Bronchial epithelial cell (primary cell): ENCODE data around the gene GOLGA5. TPM values are rescaled to one million over a fixed set of nuclear protein-coding genes. Genes with fewer than 3 reads are reported as not detected.

ENCODE experiments used
- DNase-seq: peaks from one replicate; pipeline ENCODE4 v3.0.0-alpha.2; 2010; ENCODE audit warnings: low read depth
- FAIRE-seq: peaks from 2 replicates; lab custom pipeline; 2011; peaks lifted over from hg19 to GRCh38; lab: Jason Lieb, UNC
- H3K27me3 ChIP-seq: 2 replicates; pipeline ENCODE4 v1.5.1; 2011; ENCODE audit warnings: low read length; ENCODE audit not compliant: control insufficient read depth, insufficient read depth
- H3K36me3 ChIP-seq: 2 replicates; pipeline ENCODE4 v1.5.1; 2011; ENCODE audit warnings: low read length; ENCODE audit not compliant: control insufficient read depth, insufficient read depth
- H3K4me3 ChIP-seq: 2 replicates; pipeline ENCODE4 v1.5.1; 2011; ENCODE audit warnings: mild to moderate bottlenecking, low read depth, low read length, control low read depth
- total RNA-seq: library from RNA; depleted of rRNA; stranded (reverse); fragments of >200 nt; gene quantifications from 2 replicates; pipeline ENCODE4 v1.2.1, GENCODE V29; 2014
- TF ChIP-seq, protein P1 (sequence below): IDR thresholded peaks from 2 replicates; pipeline ENCODE4 v1.5.1; 2011; ENCODE audit warnings: mild to moderate bottlenecking, moderate library complexity, low read length, control low read depth, inconsistent platforms; ENCODE audit not compliant: insufficient read depth, severe bottlenecking

The GOLGA5 gene
- total RNA-seq, 1 donor from 2014 or later = 41.9 TPM

DNA sequence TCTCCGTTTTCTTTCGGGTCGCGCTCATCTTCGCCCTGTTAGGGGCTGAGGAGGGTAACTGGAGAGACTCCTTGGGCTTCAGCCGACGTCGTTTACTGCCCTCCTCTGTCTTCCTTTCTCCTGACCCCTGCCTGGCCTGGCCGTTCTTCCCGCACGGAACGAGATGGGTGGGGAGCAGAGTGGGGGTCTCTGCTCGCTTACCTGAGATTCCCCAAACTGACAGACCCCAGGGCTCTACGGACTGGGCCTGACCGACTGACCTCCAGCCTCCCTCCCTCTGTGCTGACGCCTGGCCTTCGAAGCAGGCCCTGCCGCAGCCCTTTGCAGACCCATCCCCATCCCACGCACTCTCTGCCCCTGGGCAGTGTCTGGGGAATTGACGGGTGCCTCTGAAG, 439 bp downstream of the GOLGA5 start:
- TF ChIP-seq, protein P1, sequence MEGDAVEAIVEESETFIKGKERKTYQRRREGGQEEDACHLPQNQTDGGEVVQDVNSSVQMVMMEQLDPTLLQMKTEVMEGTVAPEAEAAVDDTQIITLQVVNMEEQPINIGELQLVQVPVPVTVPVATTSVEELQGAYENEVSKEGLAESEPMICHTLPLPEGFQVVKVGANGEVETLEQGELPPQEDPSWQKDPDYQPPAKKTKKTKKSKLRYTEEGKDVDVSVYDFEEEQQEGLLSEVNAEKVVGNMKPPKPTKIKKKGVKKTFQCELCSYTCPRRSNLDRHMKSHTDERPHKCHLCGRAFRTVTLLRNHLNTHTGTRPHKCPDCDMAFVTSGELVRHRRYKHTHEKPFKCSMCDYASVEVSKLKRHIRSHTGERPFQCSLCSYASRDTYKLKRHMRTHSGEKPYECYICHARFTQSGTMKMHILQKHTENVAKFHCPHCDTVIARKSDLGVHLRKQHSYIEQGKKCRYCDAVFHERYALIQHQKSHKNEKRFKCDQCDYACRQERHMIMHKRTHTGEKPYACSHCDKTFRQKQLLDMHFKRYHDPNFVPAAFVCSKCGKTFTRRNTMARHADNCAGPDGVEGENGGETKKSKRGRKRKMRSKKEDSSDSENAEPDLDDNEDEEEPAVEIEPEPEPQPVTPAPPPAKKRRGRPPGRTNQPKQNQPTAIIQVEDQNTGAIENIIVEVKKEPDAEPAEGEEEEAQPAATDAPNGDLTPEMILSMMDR = no peak
- Histone ChIP-seq H3K27me3 (no peaks in the 10 kb centered on the region), H3K4me3 (peak overlapping the region; percentile 97), H3K36me3 (peaks cover 5% of the 10 kb centered on the region)
- DNase-seq (no peak), FAIRE-seq (no peak)

DNA sequence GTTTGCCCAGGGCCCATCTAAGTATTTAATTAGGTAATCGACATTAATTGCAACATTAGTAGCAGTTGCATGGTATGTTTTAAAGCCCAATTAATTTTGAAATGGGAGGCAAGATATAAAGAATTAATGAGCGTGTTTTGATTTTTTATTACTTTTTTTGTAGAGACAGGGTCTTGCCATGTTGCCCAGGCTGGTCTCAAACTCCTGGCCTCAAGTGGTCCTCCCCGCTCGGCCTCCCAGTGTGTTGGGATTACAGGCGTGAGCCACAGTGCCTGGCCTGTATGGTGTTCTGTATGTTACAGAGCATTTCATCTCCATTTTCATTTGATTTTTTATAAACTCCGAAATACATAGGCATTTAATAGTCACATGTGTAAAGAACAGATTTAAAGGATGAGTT, 856 bp downstream of the GOLGA5 start:
- TF ChIP-seq, protein P1 = no peak
- Histone ChIP-seq H3K36me3 (peaks cover 5% of the 10 kb centered on the region), H3K27me3 (no peaks in the 10 kb centered on the region), H3K4me3 (peak overlapping the region; percentile 97)
- DNase-seq (no peak), FAIRE-seq (no peak)

DNA sequence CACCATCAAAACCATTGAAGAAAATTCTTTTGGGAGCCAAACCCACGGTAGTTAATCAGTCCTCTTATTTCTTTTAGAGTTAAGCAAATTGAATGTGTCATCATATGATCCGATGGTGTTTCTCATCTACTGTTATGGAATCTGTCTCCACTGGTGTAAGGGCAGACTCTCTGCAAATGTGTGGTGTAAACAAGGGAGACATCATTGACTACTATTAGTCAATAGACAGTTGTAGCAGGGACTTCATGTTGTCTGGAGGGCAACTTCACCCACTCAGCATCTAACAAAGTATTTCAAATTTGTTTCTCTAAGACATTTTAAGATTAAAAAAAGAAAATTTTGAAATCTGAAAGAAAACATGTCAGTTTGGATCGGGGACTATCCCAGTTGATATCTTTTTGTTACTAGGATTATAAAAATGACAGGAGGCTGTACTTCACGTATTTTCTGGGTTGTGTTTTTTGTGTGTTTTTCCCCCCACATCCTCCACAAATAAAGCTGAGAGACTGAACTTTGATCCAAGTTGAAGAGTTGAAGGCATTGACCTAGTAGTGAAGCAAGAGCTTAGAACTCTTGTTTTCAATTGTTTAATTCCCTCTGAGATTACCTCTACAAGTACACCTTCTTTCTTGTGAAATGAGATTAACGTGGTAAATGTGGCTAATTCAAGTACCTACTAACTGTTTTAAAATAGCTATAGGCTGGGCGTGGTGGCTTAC, 4.0 kb downstream of the GOLGA5 start:
- Histone ChIP-seq H3K4me3 (no peak overlapping the region), H3K27me3 (no peaks in the 10 kb centered on the region), H3K36me3 (peaks cover 8% of the 10 kb centered on the region)
- FAIRE-seq (no peak), DNase-seq (no peak)
- TF ChIP-seq, protein P1 = no peak

DNA sequence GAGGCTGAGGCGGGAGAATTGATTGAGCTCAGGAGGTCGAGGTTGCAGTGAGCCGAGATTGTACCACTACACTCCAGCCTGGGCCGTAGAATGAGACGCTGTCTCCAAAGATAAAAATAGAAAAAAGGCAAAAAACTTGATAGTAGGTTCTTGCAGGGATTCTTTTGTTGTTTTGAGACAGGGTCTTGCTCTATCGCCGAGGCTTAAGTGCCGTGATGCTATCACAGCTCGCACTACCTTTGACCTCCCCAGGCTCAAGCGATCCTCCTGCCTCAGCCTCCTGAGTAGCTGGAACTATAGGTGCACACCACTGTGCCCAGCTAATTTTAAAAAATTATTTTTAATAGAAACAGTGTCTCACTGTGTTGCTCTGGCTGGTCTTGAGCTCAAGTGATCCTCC, 4.7 kb downstream of the GOLGA5 start:
- no peak overlapping the region for H3K4me3 ChIP-seq
- FAIRE-seq (no peak), DNase-seq (no peak)
- peaks cover 8% of the 10 kb centered on the region for H3K36me3 ChIP-seq
- TF ChIP-seq, protein P1 = no peak
- no peaks in the 10 kb centered on the region for H3K27me3 ChIP-seq

DNA sequence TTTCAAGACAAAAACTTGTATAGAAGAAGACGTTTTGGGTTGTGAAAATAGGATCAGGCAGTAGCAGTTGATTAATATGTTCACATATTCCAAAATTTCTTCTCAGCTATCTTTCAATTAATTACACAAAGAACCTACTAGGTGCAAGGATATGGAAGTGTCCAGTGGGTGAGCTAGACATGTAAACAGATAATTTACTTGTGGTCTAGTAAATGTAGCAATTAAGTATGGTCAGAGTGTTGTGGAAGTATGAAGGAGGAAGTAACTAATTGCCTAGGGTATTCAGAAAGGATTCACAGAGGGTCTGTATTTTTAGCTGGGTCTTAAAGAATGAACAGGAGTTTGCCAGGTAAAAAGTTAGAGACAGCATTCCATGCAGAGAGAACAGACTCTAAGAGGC, 5.9 kb downstream of the GOLGA5 start:
- no peak overlapping the region for H3K4me3 ChIP-seq
- H3K36me3 ChIP-seq = peaks cover 8% of the 10 kb centered on the region
- TF ChIP-seq, protein P1 = no peak
- H3K27me3 ChIP-seq = no peaks in the 10 kb centered on the region
- DNase-seq (no peak), FAIRE-seq (no peak)

DNA sequence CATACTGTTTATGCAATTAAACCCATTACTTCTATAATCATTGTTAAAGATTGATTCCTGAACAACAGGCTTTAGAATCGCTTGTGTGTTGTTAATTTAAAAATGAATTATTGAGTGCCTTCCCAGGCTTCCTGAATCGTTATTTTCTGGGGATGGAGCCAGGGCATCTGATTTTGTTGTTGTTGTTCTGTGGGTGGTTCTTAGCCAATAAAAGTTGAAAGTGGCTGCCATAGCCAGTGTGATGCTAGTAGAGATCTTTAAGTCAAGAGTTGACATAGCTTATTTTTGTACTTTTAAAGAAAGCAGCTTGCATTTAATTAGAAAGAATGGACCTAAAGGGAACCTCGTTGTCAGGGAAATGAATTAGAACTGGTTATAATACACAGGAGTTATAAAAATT, 6.4 kb downstream of the GOLGA5 start:
- DNase-seq = no peak
- no peaks in the 10 kb centered on the region for H3K27me3 ChIP-seq
- peaks cover 8% of the 10 kb centered on the region for H3K36me3 ChIP-seq
- TF ChIP-seq, protein P1 = no peak
- no peak for FAIRE-seq
- H3K4me3 ChIP-seq = no peak overlapping the region
